Globus pallidus (tissue), 1 donor: ENCODE results near the gene MOSPD2.

Experiments used
- DNase-seq: peaks from one replicate; pipeline ENCODE4 v3.0.0-alpha.2; 2015; ENCODE audit warnings: low spot score

The MOSPD2 gene

GRCh38 chrX:14872851-14873675 is at the start of gene MOSPD2, which contains the start of gene FANCB:
Gene MOSPD2 (plus strand): TSS chrX:14873421. CDS start chrX:14873529, 108 bp downstream.
Gene FANCB (minus strand): TSS chrX:14873069. CDS start chrX:14865510, 7,559 bp downstream.
- peak; percentile 93 for DNase-seq

- DNase-seq = no peak
These were observed 47.4 kb upstream of the MOSPD2 start for GRCh38 chrX:14825851-14826250.

- DNase-seq = no peak
These were observed 46.9 kb upstream of the MOSPD2 start for GRCh38 chrX:14826319-14826718.

- DNase-seq = no peak
These were observed 43.6 kb upstream of the MOSPD2 start for GRCh38 chrX:14829643-14830042.

- no peak for DNase-seq
These were observed 41.1 kb upstream of the MOSPD2 start for GRCh38 chrX:14832151-14832550.

GRCh38 chrX:14832586-14832985 is 40.6 kb upstream of the MOSPD2 start:
- DNase-seq = no peak

GRCh38 chrX:14837155-14837554 is 36.1 kb upstream of the MOSPD2 start:
- no peak for DNase-seq

- no peak for DNase-seq
These were observed 29.6 kb upstream of the MOSPD2 start for GRCh38 chrX:14843666-14844065.

GRCh38 chrX:14851526-14851925 is 21.7 kb upstream of the MOSPD2 start:
- DNase-seq = no peak

GRCh38 chrX:14864631-14865030 is 8.6 kb upstream of the MOSPD2 start:
- DNase-seq = peak; percentile 7

GRCh38 chrX:14865201-14865600 is 8.0 kb upstream of the MOSPD2 start:
- peak; percentile 83 for DNase-seq

GRCh38 chrX:14871767-14872166 is 1.5 kb upstream of the MOSPD2 start:
- no peak for DNase-seq

- DNase-seq = no peak
These were observed 866 bp upstream of the MOSPD2 start for GRCh38 chrX:14872355-14872754.

- DNase-seq = no peak
These were observed 442 bp downstream of the MOSPD2 start for GRCh38 chrX:14873676-14874049.

- no peak for DNase-seq
These were observed 2.4 kb downstream of the MOSPD2 start for GRCh38 chrX:14875624-14876023.

GRCh38 chrX:14883826-14884225 is 10.6 kb downstream of the MOSPD2 start:
- DNase-seq = no peak

- DNase-seq = no peak
These were observed 11.5 kb downstream of the MOSPD2 start for GRCh38 chrX:14884714-14885113.

GRCh38 chrX:14886252-14886651 is 13.0 kb downstream of the MOSPD2 start:
- no peak for DNase-seq

GRCh38 chrX:14896273-14896672 is 23.1 kb downstream of the MOSPD2 start:
- no peak for DNase-seq

- DNase-seq = no peak
These were observed 23.8 kb downstream of the MOSPD2 start for GRCh38 chrX:14897042-14897441.

GRCh38 chrX:14899607-14900006 is 26.4 kb downstream of the MOSPD2 start:
- no peak for DNase-seq

GRCh38 chrX:14902537-14902936 is 29.3 kb downstream of the MOSPD2 start:
- DNase-seq = peak; percentile 66

- DNase-seq = no peak
These were observed 30.7 kb downstream of the MOSPD2 start for GRCh38 chrX:14903891-14904290.

GRCh38 chrX:14913241-14913640 is 40.0 kb downstream of the MOSPD2 start:
- no peak for DNase-seq
